B cell (primary cell): ENCODE results near the gene KCNQ5. TPM values are rescaled to one million over a fixed set of nuclear protein-coding genes. Genes with fewer than 3 reads are reported as not detected.

Source experiments
- ATAC-seq: fragments of 200-7000 bp; cut with Tn5 transposase; one replicate; pipeline ENCODE4 v1.10.0; 2021; ENCODE audit warnings: low read depth, mild to moderate bottlenecking, moderate number of reproducible peaks, moderate library complexity
- CTCF ChIA-PET: fragments of 350-600 bp; sonication (Branson Sonifier 250); formaldehyde crosslinking; loops from one replicate; lab custom pipeline; 2021; ENCODE audit warnings: antibody characterized with exemption, inconsistent platforms; lab: Charles Lee
- POLR2A ChIA-PET: fragments of 350-600 bp; sonication (Branson Sonifier 250); formaldehyde crosslinking; loops from one replicate; lab custom pipeline; 2021; ENCODE audit warnings: antibody characterized with exemption; lab: Charles Lee
- DNase-seq: peaks from one replicate; pipeline ENCODE4 v3.0.0; 2013
- H2AFZ ChIP-seq: 2 replicates; pipeline ENCODE4 v1.6.1; 2012; ENCODE audit warnings: mild to moderate bottlenecking, low read depth, low read length; ENCODE audit not compliant: insufficient read depth, poor library complexity, severe bottlenecking
- H3K27ac ChIP-seq, 2 donors: 1 replicate in 1 of 2; 2 replicates in 1 of 2; pipeline ENCODE4 v1.5.1; 2012 to 2013; ENCODE audit warnings: low read length in 2 of 2, mild to moderate bottlenecking in 2 of 2, moderate library complexity in 1 of 2
- H3K27me3 ChIP-seq, 4 experiments: fragments of 200-600 bp in 1 of 4; sonication (generic) in 1 of 4; replicated peaks in 1 of 4; 1 replicate in 2 of 4; 2 replicates in 2 of 4; pipeline versions ENCODE4 v1.6.1 to v1.7.0; 2013 to 2016; ENCODE audit warnings: low read length in 3 of 4, mild to moderate bottlenecking in 2 of 4, mixed read lengths in 1 of 4, moderate library complexity in 1 of 4; ENCODE audit not compliant: insufficient read depth in 4 of 4, control insufficient read depth in 3 of 4; ENCODE audit errors: control extremely low read depth in 1 of 4
- H3K36me3 ChIP-seq, 2 experiments: replicated peaks in 1 of 2; 1 replicate in 1 of 2; 2 replicates in 1 of 2; pipeline versions ENCODE4 v1.6.1 to v1.7.1; 2013; ENCODE audit warnings: low read length in 1 of 2; ENCODE audit not compliant: insufficient read depth in 2 of 2, control insufficient read depth in 1 of 2; ENCODE audit errors: control extremely low read depth in 1 of 2, extremely low read depth in 1 of 2
- H3K4me1 ChIP-seq, 2 donors: fragments of 200-600 bp in 1 of 2; sonication (generic) in 1 of 2; 1 replicate in 1 of 2; 2 replicates in 1 of 2; pipeline versions ENCODE4 v1.5.1 to v1.6.1; 2013 to 2017; ENCODE audit warnings: low read length in 2 of 2; ENCODE audit not compliant: control insufficient read depth in 2 of 2, insufficient read depth in 2 of 2
- H3K4me2 ChIP-seq: replicated peaks from 2 replicates; pipeline ENCODE3; 2012; ENCODE audit warnings: mild to moderate bottlenecking, low read depth, low read length; ENCODE audit not compliant: poor library complexity, severe bottlenecking
- H3K4me3 ChIP-seq, 5 experiments: fragments of 200-600 bp in 1 of 5; sonication (generic) in 1 of 5; 1 replicate in 3 of 5; 2 replicates in 2 of 5; pipeline versions ENCODE4 v1.5.1 to v1.7.0; 2011 to 2016; ENCODE audit warnings: low read length in 4 of 5, mild to moderate bottlenecking in 4 of 5, low read depth in 2 of 5, control low read depth in 1 of 5, moderate library complexity in 1 of 5; ENCODE audit not compliant: insufficient read depth in 1 of 5; ENCODE audit errors: control extremely low read depth in 1 of 5, extremely low read depth in 1 of 5
- H3K79me2 ChIP-seq: fragments of 200-600 bp; sonication (generic); one replicate; pipeline ENCODE4 v1.6.0; 2016; ENCODE audit warnings: low read length; ENCODE audit not compliant: control insufficient read depth, insufficient read depth
- H3K9ac ChIP-seq: fragments of 200-600 bp; sonication (generic); 2 replicates; pipeline ENCODE4 v1.6.1; 2017; ENCODE audit warnings: mild to moderate bottlenecking, low read length, moderate library complexity
- H3K9me3 ChIP-seq, 3 donors: one replicate each; pipeline versions ENCODE4 v1.6.1 to v1.7.1; 2013; ENCODE audit warnings: low read length in 2 of 3; ENCODE audit not compliant: control insufficient read depth in 2 of 3, insufficient read depth in 1 of 3; ENCODE audit errors: control extremely low read depth in 1 of 3
- H4K20me1 ChIP-seq: 2 replicates; pipeline ENCODE4 v1.6.0; 2012; ENCODE audit warnings: mild to moderate bottlenecking, low read length; ENCODE audit not compliant: insufficient read depth, control insufficient read depth, poor library complexity, severe bottlenecking
- H3K27ac Mint-ChIP-seq: one replicate; pipeline ENCODE4 v1.8.0; 2021; ENCODE audit warnings: mixed read lengths
- H3K27me3 Mint-ChIP-seq: one replicate; pipeline ENCODE4 v1.8.0; 2021; ENCODE audit warnings: mixed read lengths
- H3K4me1 Mint-ChIP-seq: one replicate; pipeline ENCODE4 v1.8.0; 2021; ENCODE audit warnings: mixed read lengths
- H3K4me3 Mint-ChIP-seq: one replicate; pipeline ENCODE4 v1.8.0; 2021; ENCODE audit warnings: mixed read lengths
- H3K9me3 Mint-ChIP-seq: one replicate; pipeline ENCODE4 v1.8.0; 2022; ENCODE audit warnings: mixed read lengths; ENCODE audit not compliant: insufficient read depth
- CTCF ChIP-seq: fragments of 200-600 bp; IDR thresholded peaks from one replicate; pipeline ENCODE4 v1.8.0; 2022; ENCODE audit warnings: antibody characterized with exemption, mild to moderate bottlenecking
- EZH2 ChIP-seq: IDR thresholded peaks from 2 replicates; pipeline ENCODE4 v1.6.1; 2012; ENCODE audit warnings: borderline replicate concordance, low read depth, mild to moderate bottlenecking, moderate library complexity, low read length; ENCODE audit not compliant: insufficient read depth, poor library complexity, severe bottlenecking
- WGBS: methylation state at CpG from one replicate; pipeline ENCODE4 v1.1.5; 2013; ENCODE audit warnings: missing lambda C conversion rate; ENCODE audit not compliant: insufficient coverage; 5-methylcytosine and 5-hydroxymethylcytosine counted together
- intact Hi-C: fragments of 100-400 bp; cut with micrococcal nuclease; formaldehyde crosslinking; loops from one replicate; pipeline ENCODE4 v1.10.0; 2022
- polyA plus RNA-seq: library from polyadenylated mRNA; depleted of rRNA; stranded (reverse); fragments of >200 nt; gene quantifications from 2 replicates; pipeline ENCODE4 v1.2.3, GENCODE V29; 2012
- total RNA-seq, 2 donors: library from RNA; stranded (reverse); fragments of 120-200 nt in 1 of 2; gene quantifications; 1 replicate in 1 of 2; 2 replicates in 1 of 2; pipeline versions ENCODE4 v1.2.3 to v1.2.4, GENCODE V29; 2013 to 2022

KCNQ5 gene
- total and polyA plus RNA-seq, 2 donors (not counting 1 experiment from before 2014, with no cell fraction given), result 2.3 to 9.4 TPM

- ATAC-seq (no peak), DNase-seq (no peak)
- Histone ChIP-seq H3K9me3 (no peaks in the 10 kb centered on the region), H3K9ac (no peak overlapping the region), H3K27ac (no peak overlapping the region), H3K4me1 (no peaks in the 10 kb centered on the region), H3K4me3 (no peak overlapping the region), H4K20me1 (no peaks in the 10 kb centered on the region), H3K4me2 (no peak overlapping the region), H3K27me3 (no peaks in the 10 kb centered on the region), H3K36me3 (no peaks in the 10 kb centered on the region), H3K79me2 (no peaks in the 10 kb centered on the region), H2AFZ (no peak overlapping the region)
- H3K4me1 Mint-ChIP-seq, result no peaks in the 10 kb centered on the region
- ChIA-PET CTCF (no interaction called here), POLR2A (no interaction called here)
- H3K27me3 Mint-ChIP-seq, result no peaks in the 10 kb centered on the region
- H3K27ac Mint-ChIP-seq, result no peak overlapping the region
- TF ChIP-seq CTCF (no peak), EZH2 (no peak)
- intact Hi-C loops, result no loop called here
- H3K4me3 Mint-ChIP-seq, result no peak overlapping the region
- no peaks in the 10 kb centered on the region for H3K9me3 Mint-ChIP-seq
- WGBS, result no CpG with 5 or more reads among the region's 4 CpGs
Measured at GRCh38 chr6:72936766-72937559, 315.1 kb downstream of the KCNQ5 start.

GRCh38 chr6:72938104-72938503 is 316.2 kb downstream of the KCNQ5 start:
- CTCF ChIA-PET, result no interaction called here
- intact Hi-C loops, result no loop called here
- Histone ChIP-seq H3K27ac (no peak overlapping the region), H3K9ac (no peak overlapping the region), H3K4me2 (no peak overlapping the region), H3K36me3 (no peaks in the 10 kb centered on the region), H4K20me1 (no peaks in the 10 kb centered on the region), H3K4me3 (no peak overlapping the region), H2AFZ (no peak overlapping the region), H3K9me3 (no peaks in the 10 kb centered on the region), H3K79me2 (no peaks in the 10 kb centered on the region), H3K4me1 (no peaks in the 10 kb centered on the region), H3K27me3 (no peaks in the 10 kb centered on the region)
- ATAC-seq (no peak), DNase-seq (no peak)
- TF ChIP-seq EZH2, result no peak
- no peak for TF ChIP-seq CTCF
- no CpG with 5 or more reads among the region's 3 CpGs for WGBS
- no peak overlapping the region for H3K4me3 Mint-ChIP-seq
- H3K27ac Mint-ChIP-seq, result no peak overlapping the region
- no peaks in the 10 kb centered on the region for H3K4me1 Mint-ChIP-seq
- H3K9me3 Mint-ChIP-seq, result no peaks in the 10 kb centered on the region
- POLR2A ChIA-PET, result no interaction called here
- no peaks in the 10 kb centered on the region for H3K27me3 Mint-ChIP-seq
